Neural cell (in vitro differentiated cells): ENCODE data around the gene SHROOM2. TPM values are rescaled to one million over a fixed set of nuclear protein-coding genes. Genes with fewer than 3 reads are reported as not detected.

Experiments
- H2AFZ ChIP-seq: fragments of 200-600, 300-800 bp; sonication (generic), shearing (Covaris generic); 2 replicates; pipeline ENCODE4 v1.6.0; 2014; ENCODE audit warnings: low read depth, mild to moderate bottlenecking, antibody characterized with exemption, low read length, moderate library complexity
- H3F3A ChIP-seq: fragments of 200-600 bp; shearing (Covaris generic); 2 replicates; pipeline ENCODE4 v1.6.1; 2016; ENCODE audit warnings: mild to moderate bottlenecking, moderate library complexity, mixed read lengths, antibody characterized with exemption, low read length; ENCODE audit not compliant: insufficient read depth, poor library complexity, severe bottlenecking
- H3K27ac ChIP-seq: fragments of 200-600, 300-800 bp; sonication (generic), shearing (Covaris generic); 2 replicates; pipeline ENCODE4 v1.5.1; 2014; ENCODE audit warnings: mild to moderate bottlenecking, low read length, moderate library complexity
- H3K27me3 ChIP-seq: fragments of 300-800, 200-600 bp; sonication (generic), shearing (Covaris generic); 2 replicates; pipeline ENCODE4 v1.6.0; 2014; ENCODE audit warnings: mild to moderate bottlenecking, low read depth, low read length, moderate library complexity; ENCODE audit not compliant: insufficient read depth
- H3K36me3 ChIP-seq: fragments of 300-800, 200-600 bp; sonication (generic), shearing (Covaris generic); 2 replicates; pipeline ENCODE4 v1.5.1; 2014; ENCODE audit warnings: mild to moderate bottlenecking, antibody characterized with exemption, low read length, moderate library complexity; ENCODE audit not compliant: insufficient read depth
- H3K4me2 ChIP-seq: fragments of 300-800, 200-600 bp; sonication (generic), shearing (Covaris generic); 2 replicates; pipeline ENCODE4 v1.6.0; 2014; ENCODE audit warnings: mild to moderate bottlenecking, low read length
- H3K4me3 ChIP-seq: fragments of 300-800, 200-600 bp; sonication (generic), shearing (Covaris generic); 2 replicates; pipeline ENCODE4 v1.5.1; 2014; ENCODE audit warnings: mild to moderate bottlenecking, low read length, moderate library complexity
- H3K79me2 ChIP-seq: fragments of 200-600 bp; shearing (Covaris generic); replicated peaks from 2 replicates; pipeline ENCODE4 v1.6.0; 2014; ENCODE audit warnings: mild to moderate bottlenecking, low read length, moderate library complexity; ENCODE audit not compliant: insufficient read depth
- H3K9ac ChIP-seq: fragments of 300-800, 200-600 bp; sonication (generic), shearing (Covaris generic); 2 replicates; pipeline ENCODE4 v1.6.1; 2016; ENCODE audit warnings: mild to moderate bottlenecking, low read length, mixed read lengths
- H3K9me2 ChIP-seq: fragments of 200-600 bp; shearing (Covaris generic); 2 replicates; pipeline ENCODE4 v1.6.1; 2016; ENCODE audit warnings: mild to moderate bottlenecking, low read length, mixed read lengths; ENCODE audit not compliant: insufficient read depth
- H3K9me3 ChIP-seq: fragments of 200-600, 300-800 bp; sonication (generic), shearing (Covaris generic); 2 replicates; pipeline ENCODE4 v1.6.1; 2016; ENCODE audit warnings: mild to moderate bottlenecking, mixed run types, low read length, moderate library complexity, mixed read lengths
- H4K20me1 ChIP-seq: fragments of 200-600 bp; shearing (Covaris generic); 2 replicates; pipeline ENCODE4 v1.6.1; 2016; ENCODE audit warnings: mild to moderate bottlenecking, mixed run types; ENCODE audit not compliant: insufficient read depth
- EP300 ChIP-seq: fragments of 450-650 bp; conservative IDR thresholded peaks from 2 replicates; pipeline ENCODE4 v1.6.1; 2014; ENCODE audit warnings: antibody characterized with exemption, mild to moderate bottlenecking, moderate library complexity; ENCODE audit not compliant: poor library complexity, severe bottlenecking
- EZH2 ChIP-seq: fragments of 200-600, 300-800 bp; shearing (Covaris generic), sonication (generic); IDR thresholded peaks from 2 replicates; pipeline ENCODE4 v1.6.1; 2014; ENCODE audit warnings: antibody characterized with exemption, low read length, borderline replicate concordance, mild to moderate bottlenecking; ENCODE audit not compliant: insufficient read depth, poor library complexity, severe bottlenecking
- MXI1 ChIP-seq: fragments of 450-650 bp; conservative IDR thresholded peaks from 2 replicates; pipeline ENCODE4 v1.6.1; 2014; ENCODE audit warnings: antibody characterized with exemption, mild to moderate bottlenecking; ENCODE audit not compliant: poor library complexity, severe bottlenecking
- POLR2AphosphoS5 ChIP-seq: IDR thresholded peaks from 2 replicates; pipeline ENCODE4 v1.6.1; 2012
- RAD21 ChIP-seq: fragments of 450-650 bp; conservative IDR thresholded peaks from 2 replicates; pipeline ENCODE4 v1.6.1; 2014; ENCODE audit warnings: antibody characterized with exemption, mild to moderate bottlenecking, moderate library complexity
- REST ChIP-seq: IDR thresholded peaks from 2 replicates; pipeline ENCODE4 v1.6.1; 2012; ENCODE audit warnings: borderline replicate concordance
- SMC3 ChIP-seq: fragments of 450-650 bp; conservative IDR thresholded peaks from 2 replicates; pipeline ENCODE4 v1.6.1; 2014; ENCODE audit warnings: antibody characterized with exemption, mild to moderate bottlenecking, moderate library complexity; ENCODE audit not compliant: poor library complexity
- TAF1 ChIP-seq: IDR thresholded peaks from 2 replicates; pipeline ENCODE4 v1.6.1; 2012; ENCODE audit warnings: low read depth
- polyA plus RNA-seq: library from polyadenylated mRNA; depleted of rRNA; stranded (reverse); fragments of >200 nt; gene quantifications from 2 replicates; pipeline ENCODE4 v1.2.3, GENCODE V29; 2014
- TF ChIP-seq, protein P1 (sequence below): fragments of 450-650 bp; IDR thresholded peaks from 2 replicates; pipeline ENCODE4 v1.5.1; 2014; ENCODE audit warnings: antibody characterized with exemption, mild to moderate bottlenecking, moderate library complexity; ENCODE audit not compliant: poor library complexity, severe bottlenecking

The SHROOM2 gene
- polyA plus RNA-seq, 1 donor from 2014 or later: 9.2 TPM

DNA sequence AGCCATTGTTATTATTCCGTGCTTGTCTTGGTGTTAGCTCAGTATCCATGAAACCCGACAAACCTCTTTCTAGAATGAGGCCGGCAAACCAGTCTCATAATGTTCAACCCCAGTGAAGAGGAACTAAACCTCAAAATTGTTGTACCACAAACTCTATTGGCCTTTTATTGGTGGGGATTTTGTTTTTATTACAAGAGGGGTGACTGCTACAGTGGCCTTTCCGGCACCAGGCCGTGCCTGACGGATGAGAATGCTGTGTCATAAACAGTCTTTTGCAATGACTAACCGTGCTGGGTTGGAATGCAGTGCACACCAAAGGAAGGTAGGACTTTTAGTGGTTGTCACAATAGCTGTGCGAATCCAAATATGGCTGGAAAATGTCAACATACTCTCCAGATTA is 60.8 kb downstream of the SHROOM2 start:
- Histone ChIP-seq H3K4me2 (no peak overlapping the region), H3K9me3 (no peaks in the 10 kb centered on the region), H2AFZ (no peak overlapping the region), H3F3A (no peaks in the 10 kb centered on the region), H3K27ac (no peak overlapping the region), H3K9me2 (no peaks in the 10 kb centered on the region), H3K9ac (no peak overlapping the region), H3K27me3 (no peaks in the 10 kb centered on the region), H3K36me3 (no peaks in the 10 kb centered on the region), H4K20me1 (no peaks in the 10 kb centered on the region), H3K4me3 (no peak overlapping the region), H3K79me2 (no peaks in the 10 kb centered on the region)
- TF ChIP-seq RAD21: no peak
- TF ChIP-seq, protein P1, sequence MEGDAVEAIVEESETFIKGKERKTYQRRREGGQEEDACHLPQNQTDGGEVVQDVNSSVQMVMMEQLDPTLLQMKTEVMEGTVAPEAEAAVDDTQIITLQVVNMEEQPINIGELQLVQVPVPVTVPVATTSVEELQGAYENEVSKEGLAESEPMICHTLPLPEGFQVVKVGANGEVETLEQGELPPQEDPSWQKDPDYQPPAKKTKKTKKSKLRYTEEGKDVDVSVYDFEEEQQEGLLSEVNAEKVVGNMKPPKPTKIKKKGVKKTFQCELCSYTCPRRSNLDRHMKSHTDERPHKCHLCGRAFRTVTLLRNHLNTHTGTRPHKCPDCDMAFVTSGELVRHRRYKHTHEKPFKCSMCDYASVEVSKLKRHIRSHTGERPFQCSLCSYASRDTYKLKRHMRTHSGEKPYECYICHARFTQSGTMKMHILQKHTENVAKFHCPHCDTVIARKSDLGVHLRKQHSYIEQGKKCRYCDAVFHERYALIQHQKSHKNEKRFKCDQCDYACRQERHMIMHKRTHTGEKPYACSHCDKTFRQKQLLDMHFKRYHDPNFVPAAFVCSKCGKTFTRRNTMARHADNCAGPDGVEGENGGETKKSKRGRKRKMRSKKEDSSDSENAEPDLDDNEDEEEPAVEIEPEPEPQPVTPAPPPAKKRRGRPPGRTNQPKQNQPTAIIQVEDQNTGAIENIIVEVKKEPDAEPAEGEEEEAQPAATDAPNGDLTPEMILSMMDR: no peak
- TF ChIP-seq POLR2AphosphoS5: no peak
- no peak for TF ChIP-seq MXI1
- TF ChIP-seq REST: no peak
- no peak for TF ChIP-seq SMC3
- no peak for TF ChIP-seq TAF1
- no peak for TF ChIP-seq EP300
- no peak for TF ChIP-seq EZH2

DNA sequence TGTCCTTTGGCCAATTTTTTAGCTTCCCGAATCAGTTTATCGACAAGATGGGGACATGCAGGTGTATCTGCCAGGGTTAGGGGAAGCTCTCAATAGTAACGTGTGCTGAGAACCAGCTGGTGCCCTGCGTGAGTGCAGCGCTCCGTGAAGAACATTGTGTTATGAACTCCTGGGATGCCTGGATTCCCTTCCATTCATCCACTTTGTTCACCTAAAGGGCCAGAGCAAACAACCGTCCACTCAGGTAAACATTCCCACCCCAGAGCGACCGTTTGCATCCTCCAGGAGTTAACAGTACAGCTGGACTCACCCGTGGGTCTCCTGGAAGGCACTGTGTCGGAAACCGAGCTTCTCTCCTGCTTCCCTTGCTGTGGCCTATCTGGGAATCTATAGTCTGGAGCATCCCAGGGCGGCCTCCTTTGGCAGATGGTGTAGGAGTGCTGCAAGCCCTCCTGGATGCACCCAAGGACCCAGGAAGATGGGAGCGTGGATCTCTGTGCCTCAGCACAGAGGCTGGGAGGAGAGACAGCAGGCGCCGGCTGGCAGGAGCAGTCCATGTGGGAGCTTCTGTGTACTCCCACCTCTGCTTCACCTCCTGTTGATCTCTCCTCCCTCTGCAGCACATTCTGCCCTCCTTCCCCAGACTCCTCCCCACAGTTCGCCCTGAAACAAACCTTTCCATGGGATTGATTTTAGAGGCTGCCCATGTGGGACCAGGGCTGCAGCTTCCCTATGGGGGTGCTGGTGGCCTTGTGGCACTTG is 62.7 kb downstream of the SHROOM2 start:
- H3F3A ChIP-seq: no peaks in the 10 kb centered on the region
- H3K27me3 ChIP-seq: no peaks in the 10 kb centered on the region
- TF ChIP-seq POLR2AphosphoS5: no peak
- TF ChIP-seq RAD21: no peak
- no peak for TF ChIP-seq SMC3
- no peak for TF ChIP-seq MXI1
- TF ChIP-seq REST: no peak
- no peak for TF ChIP-seq EP300
- no peak for TF ChIP-seq EZH2
- TF ChIP-seq, protein P1: no peak
- TF ChIP-seq TAF1: no peak
- no peaks in the 10 kb centered on the region for H4K20me1 ChIP-seq
- no peaks in the 10 kb centered on the region for H3K36me3 ChIP-seq
- H3K9ac ChIP-seq: no peak overlapping the region
- no peaks in the 10 kb centered on the region for H3K79me2 ChIP-seq
- no peak overlapping the region for H3K27ac ChIP-seq
- no peak overlapping the region for H2AFZ ChIP-seq
- H3K4me2 ChIP-seq: no peak overlapping the region
- no peak overlapping the region for H3K4me3 ChIP-seq
- H3K9me3 ChIP-seq: no peaks in the 10 kb centered on the region
- no peaks in the 10 kb centered on the region for H3K9me2 ChIP-seq
